Measurements from ENCODE around the gene SLC37A4.
"Not testable (repeated sequence)": the region's sequence is repeated elsewhere in the genome, so short reads cannot be mapped to it uniquely, and the experiment has no call there.

The SLC37A4 gene

GRCh38 chr11:119044708-119045107 lies 14.0 kb upstream of the SLC37A4 start:
- DNase-seq (ENCODE audit: low read depth, low spot score) = no peak
- H3K27ac ChIP-seq = no peak overlapping the region

DNA sequence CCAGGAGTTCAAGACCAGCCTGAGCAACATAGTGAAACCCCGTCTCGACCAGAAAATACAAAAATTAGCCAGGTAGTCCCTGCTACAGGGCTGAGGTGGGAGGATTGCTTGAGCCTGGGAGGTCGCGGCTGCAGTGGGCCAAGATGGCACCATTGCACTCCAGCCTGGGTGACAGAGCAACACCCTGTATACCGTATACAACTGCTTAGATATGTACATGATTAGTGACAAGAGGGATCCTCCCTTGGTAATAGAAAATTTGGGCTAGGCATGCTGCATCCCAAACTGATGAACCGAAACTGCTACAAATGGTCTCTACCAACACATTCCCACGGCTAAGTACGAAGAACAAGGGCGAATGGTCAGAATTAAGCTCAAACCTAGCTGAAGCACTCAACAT lies 12.2 kb upstream of the SLC37A4 start:
- no peak overlapping the region for H3K27ac ChIP-seq
- no peak for DNase-seq (ENCODE audit: low read depth, low spot score)

DNA sequence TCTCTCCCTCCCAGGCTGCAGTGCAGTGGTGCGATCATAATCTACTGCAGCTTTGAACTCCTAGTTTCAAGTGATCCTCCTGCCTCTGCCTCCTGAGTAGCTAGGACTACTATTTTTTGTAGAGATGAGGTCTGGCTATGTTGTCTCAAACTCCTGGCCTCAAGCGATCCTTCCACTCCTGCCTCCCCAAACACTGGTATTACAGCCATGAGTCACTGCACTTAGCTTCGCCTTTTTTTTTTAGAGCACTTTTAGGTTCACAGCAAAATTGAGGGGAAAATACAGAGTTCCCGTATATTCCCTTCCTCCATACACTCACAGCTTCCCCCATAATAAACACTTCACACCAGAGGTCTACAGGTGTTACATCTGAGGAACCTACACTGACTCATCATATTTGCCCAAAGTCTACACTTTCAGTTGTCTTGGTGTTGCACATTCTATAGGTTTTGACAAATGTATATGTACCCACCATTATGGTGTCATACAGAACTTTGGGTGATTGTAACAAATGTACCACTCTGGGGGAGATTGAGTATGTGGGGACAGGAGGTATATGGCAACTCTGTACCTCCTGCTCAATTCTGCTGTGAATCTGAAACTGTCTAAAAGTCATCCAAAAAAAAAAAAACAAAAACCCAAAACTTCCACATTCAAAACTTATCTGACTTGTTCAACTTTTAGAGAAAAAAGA lies 11.3 kb upstream of the SLC37A4 start:
- H3K27ac ChIP-seq = no peak overlapping the region
- no peak for DNase-seq (ENCODE audit: low read depth, low spot score)

GRCh38 chr11:119039471-119039870 lies 8.8 kb upstream of the SLC37A4 start:
- DNase-seq (ENCODE audit: low read depth, low spot score) = not testable (repeated sequence)

DNA sequence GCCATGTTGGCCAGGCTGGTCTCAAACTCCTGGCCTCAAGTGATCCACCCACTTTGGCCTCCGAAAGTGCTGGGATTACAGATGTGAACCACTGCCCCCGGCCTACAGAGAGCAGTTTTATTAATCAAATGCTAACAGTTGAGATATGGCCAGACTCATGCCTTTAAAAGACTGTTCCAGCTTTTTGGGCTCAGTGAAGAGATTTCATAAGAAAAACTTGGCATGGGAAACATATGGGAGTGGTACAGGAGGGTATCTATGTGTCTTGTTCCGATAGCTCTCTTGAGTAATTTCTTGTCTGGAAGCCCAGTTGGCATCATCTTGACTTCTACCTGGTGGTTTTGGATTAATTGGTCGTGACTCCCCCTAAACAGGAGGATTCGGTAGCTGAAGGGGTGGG lies 8.2 kb upstream of the SLC37A4 start:
- no peak overlapping the region for H3K27ac ChIP-seq
- DNase-seq (ENCODE audit: low read depth, low spot score) = no peak

More at GRCh38 chr11:119039471-119039870, 8.8 kb upstream of the SLC37A4 start:
- H3K27ac ChIP-seq = not testable (repeated sequence)

DNA sequence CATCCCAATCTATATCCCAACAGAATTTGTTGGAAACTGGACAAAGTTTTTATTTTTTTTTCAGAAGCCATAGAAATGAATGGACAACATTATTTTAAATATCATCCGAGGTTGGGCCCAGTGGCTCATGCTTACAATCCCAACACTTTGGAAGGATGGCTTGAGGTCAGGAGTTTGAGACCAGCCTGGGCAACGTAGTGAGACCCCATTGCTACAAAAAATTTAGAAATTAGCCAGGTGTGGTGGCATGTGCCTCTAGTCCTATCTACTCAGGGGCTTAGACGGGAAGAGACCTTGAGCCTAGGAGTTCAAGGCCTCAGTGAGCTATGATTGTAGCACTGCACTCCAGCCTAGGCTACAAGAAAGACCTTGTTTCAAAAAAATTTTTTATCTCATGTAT lies 4.1 kb upstream of the SLC37A4 start:
- DNase-seq (ENCODE audit: low read depth, low spot score) = no peak
- H3K27ac ChIP-seq = no peak overlapping the region

DNA sequence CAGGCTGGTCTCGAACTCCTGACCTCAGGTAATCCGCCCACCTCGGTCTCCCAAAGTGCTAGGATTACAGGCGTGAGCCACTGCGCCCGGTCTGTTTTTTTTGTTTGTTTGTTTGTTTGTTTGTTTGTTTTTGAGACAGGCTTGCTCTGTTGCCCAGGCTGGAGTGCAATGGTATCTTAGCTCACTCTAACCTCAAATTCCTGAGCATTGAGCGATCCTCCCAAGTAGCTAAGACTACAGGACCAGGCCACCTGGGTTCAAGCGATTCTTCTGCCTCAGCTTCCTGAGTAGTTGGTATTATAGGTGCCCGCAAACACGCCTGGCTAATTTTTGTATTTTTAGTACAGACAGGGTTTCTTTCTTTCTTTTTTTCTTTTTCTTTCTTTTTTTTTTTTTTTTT lies 2.7 kb upstream of the SLC37A4 start:
- not testable (repeated sequence) for DNase-seq (ENCODE audit: low read depth, low spot score); H3K27ac ChIP-seq

DNA sequence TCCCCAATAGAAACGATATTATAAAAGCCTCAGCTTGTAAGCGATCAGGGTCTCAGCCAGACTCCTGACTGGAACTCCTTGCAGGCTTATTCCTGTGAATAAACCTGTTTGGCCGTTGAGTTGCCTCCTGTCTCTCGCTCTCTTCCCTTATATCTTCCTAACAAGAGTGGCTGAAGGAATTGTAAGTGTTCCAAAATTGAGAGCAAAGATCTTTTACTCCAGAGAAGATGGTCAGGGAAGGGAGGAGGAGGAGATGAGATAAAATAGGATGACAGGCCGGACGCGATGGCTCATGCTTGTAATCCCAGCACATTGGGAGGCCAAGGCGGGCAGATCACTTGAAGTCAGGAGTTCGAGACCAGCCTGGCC lies 1.2 kb upstream of the SLC37A4 start:
- no peak for DNase-seq (ENCODE audit: low read depth, low spot score)
- no peak overlapping the region for H3K27ac ChIP-seq

- no peak for DNase-seq (ENCODE audit: low read depth, low spot score)
- H3K27ac ChIP-seq = peak overlapping the region; percentile 53
Observed at GRCh38 chr11:119030029-119030328, 698 bp downstream of the SLC37A4 start.

DNA sequence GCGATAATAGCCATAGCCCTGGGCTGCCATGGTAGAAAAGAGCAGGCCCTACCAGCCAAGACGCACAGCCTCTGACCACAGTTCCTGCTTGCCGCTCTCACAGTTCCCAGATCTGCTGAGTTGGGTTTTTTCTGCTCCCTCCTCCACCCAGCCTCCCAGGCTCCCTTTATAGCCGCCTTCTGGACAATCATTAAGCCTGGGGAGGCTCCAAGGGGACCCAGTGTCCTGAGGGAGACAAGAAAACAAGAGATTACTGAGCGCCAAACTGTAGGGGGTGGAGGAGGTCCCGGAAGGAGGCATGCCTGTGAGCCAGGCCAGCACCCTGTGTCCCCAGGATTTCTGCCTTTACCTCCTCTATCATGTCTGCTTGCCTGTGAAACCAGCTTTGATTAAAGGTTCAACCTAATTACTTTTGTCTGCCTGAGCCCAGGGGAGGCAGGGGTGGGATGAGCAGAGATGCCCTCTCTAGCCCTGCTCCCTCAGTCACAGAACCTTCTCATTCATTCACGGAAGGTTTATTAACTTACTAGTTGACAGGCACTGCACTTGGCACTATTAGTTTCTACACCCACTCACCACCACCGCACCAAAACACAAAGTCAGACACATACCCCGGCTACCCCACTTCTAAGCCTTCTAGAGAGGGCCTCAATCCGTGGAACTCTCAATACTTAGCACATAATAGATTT lies 1.2 kb downstream of the SLC37A4 start:
- H3K27ac ChIP-seq = no peak overlapping the region
- no peak for DNase-seq (ENCODE audit: low read depth, low spot score)

DNA sequence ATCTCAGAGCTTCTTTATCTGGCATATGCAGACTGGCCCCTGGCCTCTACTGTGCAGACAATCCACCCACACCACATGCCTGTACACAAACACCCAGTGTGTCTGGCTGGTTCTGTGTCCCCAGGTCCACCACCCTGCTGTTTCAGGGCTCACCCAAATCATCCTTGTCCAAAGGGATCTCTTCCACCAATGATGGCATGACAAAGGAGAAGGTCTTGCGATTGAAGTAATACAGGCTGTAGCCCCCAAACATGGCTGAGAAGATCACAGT lies 1.7 kb downstream of the SLC37A4 start:
- no peak overlapping the region for H3K27ac ChIP-seq
- no peak for DNase-seq (ENCODE audit: low read depth, low spot score)

DNA sequence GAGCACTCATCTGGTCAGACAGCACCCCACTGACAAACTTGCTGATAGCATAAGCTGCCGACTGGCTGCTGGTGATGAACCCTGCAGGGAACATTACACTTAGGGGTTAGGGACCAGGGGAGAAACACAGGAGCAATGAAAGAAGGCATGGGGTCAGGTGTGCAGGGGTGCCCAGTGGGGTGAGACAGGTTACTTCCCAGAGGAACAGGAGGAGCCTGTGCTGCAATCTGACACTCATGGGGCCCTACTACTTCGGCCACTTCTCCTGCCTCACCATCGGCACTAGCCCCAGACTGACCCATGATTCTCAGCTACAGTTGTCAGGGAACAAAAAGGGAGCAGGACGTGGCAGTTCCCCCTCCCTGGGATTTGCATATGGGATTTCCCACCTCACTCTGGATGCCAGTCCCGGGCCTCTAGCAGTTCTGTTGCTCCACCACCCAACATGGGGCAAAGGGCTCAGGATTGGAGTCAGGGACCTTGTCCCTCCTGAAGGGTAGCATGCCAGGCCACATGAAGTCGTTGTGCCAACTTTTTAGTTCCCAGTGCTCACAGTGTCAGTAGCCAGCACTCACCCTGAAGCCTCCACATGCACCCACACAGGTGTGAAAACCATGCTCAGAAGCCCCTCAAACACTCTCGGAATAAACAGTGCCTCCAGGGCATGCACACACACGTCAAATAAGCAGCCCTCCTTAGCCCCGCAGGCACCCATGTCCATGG lies 2.2 kb downstream of the SLC37A4 start:
- no peak overlapping the region for H3K27ac ChIP-seq

DNA sequence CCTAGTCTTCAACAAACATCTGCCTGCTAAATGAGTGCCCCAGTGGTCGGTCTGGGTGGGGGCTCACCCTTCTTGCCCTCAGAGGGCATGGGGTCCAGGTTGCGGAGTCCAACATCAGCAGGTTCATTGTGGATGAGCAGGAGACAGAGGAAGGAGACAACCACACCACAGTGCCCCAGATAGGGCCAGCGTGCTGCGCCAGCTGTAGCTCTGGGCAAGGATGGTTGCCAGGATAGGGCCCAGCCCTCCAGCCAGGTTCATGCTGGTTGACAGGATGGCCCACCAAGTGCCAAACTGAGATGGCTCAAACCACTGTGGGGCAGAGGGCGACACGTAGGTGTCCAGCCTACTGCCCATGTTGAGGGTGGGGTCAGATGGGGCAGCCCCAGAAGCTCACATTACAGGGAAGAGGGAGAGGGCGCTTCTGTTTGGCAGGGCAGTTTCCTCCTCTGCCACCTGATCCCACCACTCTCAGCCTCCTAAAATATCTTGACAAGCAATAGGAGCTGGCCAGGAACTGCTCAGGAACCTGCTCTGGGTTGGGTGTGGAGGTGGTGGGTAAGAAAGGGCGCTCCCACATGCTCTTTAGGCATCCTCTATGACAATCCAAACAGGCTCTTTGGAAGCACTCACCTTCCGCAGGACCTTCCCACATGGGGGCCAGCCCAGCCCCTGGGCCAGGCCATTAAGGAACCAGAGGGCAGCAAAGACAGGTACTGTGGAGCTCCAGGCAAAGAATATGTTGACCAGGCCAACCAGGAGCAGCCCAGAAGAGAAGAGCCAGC lies 2.9 kb downstream of the SLC37A4 start:
- DNase-seq (ENCODE audit: low read depth, low spot score) = no peak
- H3K27ac ChIP-seq = no peak overlapping the region

More for the DNA sequence above, 2.2 kb downstream of the SLC37A4 start:
- no peak for DNase-seq (ENCODE audit: low read depth, low spot score)

GRCh38 chr11:119026970-119027369 lies 3.7 kb downstream of the SLC37A4 start:
- no peak for DNase-seq (ENCODE audit: low read depth, low spot score)
- H3K27ac ChIP-seq = no peak overlapping the region

DNA sequence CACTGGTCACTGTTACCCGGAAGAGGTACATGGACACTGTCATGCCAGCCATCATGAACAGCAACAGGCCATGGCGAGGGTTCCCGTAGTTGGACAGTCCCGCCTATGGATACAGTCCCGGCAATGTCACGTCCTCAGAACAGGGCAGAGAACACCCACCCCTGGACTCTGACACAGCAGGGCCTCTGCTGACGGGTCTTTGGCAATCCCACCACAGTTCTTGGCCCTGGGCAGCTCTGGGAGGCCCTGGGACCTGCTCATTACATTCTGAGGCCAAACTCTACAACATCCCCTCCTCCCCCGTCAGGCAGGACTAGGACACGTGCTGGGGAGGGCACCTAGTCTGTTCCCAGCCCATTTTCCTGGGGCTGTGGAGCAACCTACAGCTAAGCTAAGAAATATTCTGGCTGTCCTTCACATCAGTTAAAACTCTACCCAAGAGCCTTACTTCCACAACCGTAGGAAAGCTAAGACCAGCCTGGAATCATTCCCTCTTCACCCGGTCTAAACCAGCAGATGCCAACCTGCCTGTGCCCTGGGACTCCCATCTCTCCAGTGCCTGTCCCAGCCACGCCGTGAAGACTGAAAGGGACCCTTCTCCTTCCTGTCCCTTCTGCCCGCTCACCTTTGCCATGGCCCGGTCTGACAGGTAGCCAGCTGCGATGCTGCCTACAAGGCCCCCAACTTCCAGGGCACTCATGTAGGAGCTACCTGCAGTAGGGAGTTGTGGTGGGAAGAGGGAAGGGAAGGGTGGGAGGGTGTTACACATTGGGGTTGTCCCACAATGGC lies 4.5 kb downstream of the SLC37A4 start:
- H3K27ac ChIP-seq = no peak overlapping the region
- no peak for DNase-seq (ENCODE audit: low read depth, low spot score)

DNA sequence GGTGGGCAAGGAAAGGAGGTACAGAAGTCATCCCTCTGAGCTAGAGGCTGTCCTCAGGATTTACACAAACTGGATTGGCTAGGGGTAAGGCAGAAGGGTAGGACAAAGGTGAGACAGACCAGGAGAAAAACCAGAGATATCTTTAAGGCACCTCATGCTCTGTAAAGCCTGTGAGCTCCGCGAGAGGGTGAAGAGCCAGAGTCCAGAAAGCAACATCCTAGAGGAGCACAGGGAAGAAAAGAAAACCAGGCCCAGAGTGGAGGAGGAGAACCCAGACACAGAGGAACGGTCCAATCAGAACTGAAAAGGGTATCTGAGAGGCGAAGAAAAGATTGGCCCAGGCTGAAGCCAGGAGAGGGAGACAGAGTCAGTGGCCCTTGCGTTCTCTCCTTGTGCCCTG lies 5.1 kb downstream of the SLC37A4 start:
- DNase-seq (ENCODE audit: low read depth, low spot score) = no peak
- H3K27ac ChIP-seq = no peak overlapping the region

GRCh38 chr11:119025099-119025473 lies 5.6 kb downstream of the SLC37A4 start:
- no peak overlapping the region for H3K27ac ChIP-seq
- no peak for DNase-seq (ENCODE audit: low read depth, low spot score)

GRCh38 chr11:119024430-119025098 lies 6.1 kb downstream of the SLC37A4 start:
- no peak for DNase-seq (ENCODE audit: low read depth, low spot score)
- H3K27ac ChIP-seq = no peak overlapping the region

GRCh38 chr11:119023741-119024140 lies 6.9 kb downstream of the SLC37A4 start:
- no peak overlapping the region for H3K27ac ChIP-seq
- DNase-seq (ENCODE audit: low read depth, low spot score) = no peak

DNA sequence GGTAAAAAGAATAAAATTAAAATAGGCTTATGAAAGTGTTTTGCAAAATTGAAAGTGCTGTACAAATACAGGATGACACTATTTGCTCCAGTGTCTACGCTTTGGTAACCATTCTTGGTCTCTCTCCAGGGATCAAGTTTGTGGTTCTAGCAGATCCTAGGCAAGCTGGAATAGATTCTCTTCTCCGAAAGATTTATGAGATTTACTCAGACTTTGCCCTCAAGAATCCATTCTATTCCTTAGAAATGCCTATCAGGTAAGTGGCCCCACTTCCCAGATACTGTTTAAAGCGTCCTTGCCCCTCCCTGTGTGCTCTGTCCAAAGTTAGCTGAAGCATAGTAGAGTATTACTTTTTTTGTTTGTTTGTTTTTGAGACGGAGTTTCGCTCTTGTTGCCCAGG lies 9.0 kb downstream of the SLC37A4 start:
- no peak overlapping the region for H3K27ac ChIP-seq
- no peak for DNase-seq (ENCODE audit: low read depth, low spot score)
